Measurements from ENCODE around the gene CDH20. TPM values are rescaled to one million over a fixed set of nuclear protein-coding genes. Genes with fewer than 3 reads are reported as not detected.

The CDH20 gene
- total RNA-seq, 4 donors from 2014 or later, result 5.9 TPM; not detected in 3

DNA sequence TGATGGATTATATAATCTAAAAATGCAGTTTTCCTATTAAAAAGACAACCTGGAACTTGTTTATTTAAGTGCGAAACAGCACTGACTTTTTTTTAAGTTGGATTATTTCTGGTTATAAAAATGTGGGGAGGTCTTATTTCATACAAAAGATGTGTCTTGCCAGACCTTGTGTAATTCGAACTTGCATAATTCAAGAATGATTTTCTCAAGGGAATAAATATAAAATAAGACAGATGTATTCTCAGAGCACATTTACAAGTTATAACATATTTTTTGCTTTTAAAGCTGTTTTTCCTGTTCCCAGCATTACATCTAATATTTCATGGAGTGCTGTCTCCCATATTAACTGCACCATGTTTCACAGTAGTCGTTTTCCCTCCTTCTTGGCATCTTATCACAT, 263.1 kb downstream of the CDH20 start:
- Histone ChIP-seq H3K27me3 (no peaks in the 10 kb centered on the region), H3K27ac (peak overlapping the region; percentile 62 to 69), H3K4me3 (no peak overlapping the region), H3K36me3 (no peaks in the 10 kb centered on the region), H3K4me1 (peaks cover 0 to 4% of the 10 kb centered on the region in 2 donors), H3K9me3 (no peaks in the 10 kb centered on the region)
- no peak for TF ChIP-seq CTCF (IDR thresholded peaks at IDR 0.05)
- no peak for TF ChIP-seq POLR2A (IDR thresholded peaks at IDR 0.05)
- intact Hi-C loops (cut with DNase I; ENCODE audit: low total_unique reads), result no loop called here
- DNase-seq, result no peak

DNA sequence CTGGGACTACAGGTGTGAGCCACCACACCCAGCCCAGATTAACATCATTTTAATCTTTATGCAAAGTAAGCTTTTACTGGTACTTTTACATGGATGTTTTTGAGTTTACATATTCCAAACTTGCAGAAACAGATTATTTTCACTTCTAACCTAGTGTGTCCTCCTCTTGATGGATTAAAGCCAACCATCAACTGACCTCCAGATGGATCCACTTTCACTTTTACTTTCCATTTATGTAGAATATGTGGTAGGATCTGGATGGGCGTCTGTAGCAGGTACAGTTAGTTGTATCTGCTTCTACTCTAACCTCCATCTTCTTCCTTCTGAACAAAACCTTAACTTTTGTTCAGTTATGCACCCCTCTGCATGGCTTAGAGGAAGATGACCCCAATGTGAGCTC, 264.1 kb downstream of the CDH20 start:
- peak overlapping the region; percentile 58 to 69 for H3K27ac ChIP-seq
- H3K27me3 ChIP-seq, result no peaks in the 10 kb centered on the region
- H3K4me3 ChIP-seq, result no peak overlapping the region
- no peaks in the 10 kb centered on the region for H3K36me3 ChIP-seq
- TF ChIP-seq CTCF (IDR thresholded peaks at IDR 0.05) (no peak), POLR2A (IDR thresholded peaks at IDR 0.05) (no peak)
- intact Hi-C loops (cut with DNase I; ENCODE audit: low total_unique reads), result no loop called here
- H3K4me1 ChIP-seq, result peaks cover 0 to 4% of the 10 kb centered on the region in 2 donors
- no peaks in the 10 kb centered on the region for H3K9me3 ChIP-seq
- DNase-seq, result no peak

DNA sequence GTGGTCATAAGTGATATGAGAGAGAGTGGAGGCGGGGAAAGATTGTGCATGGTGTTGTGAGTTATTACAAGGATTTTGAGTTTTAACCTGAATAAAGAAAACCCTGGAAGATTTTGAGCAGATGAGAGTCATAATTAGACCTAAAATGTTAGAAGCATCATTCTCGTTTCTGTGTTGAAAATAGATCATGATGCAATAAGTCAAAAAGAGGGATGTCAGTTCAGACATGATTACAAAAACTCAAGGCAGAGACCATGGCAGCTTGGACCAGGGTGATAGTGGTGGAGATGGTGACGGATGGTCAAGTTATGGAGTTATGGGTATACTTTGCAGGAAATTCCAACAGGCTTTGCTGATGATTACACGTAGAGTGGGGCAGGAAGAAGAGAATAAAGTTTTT, 267.2 kb downstream of the CDH20 start:
- Histone ChIP-seq H3K27ac (no peak overlapping the region), H3K27me3 (no peaks in the 10 kb centered on the region), H3K4me1 (peaks cover 0 to 4% of the 10 kb centered on the region in 2 donors), H3K4me3 (no peak overlapping the region), H3K9me3 (no peaks in the 10 kb centered on the region), H3K36me3 (no peaks in the 10 kb centered on the region)
- TF ChIP-seq CTCF (IDR thresholded peaks at IDR 0.05), result no peak
- no peak for TF ChIP-seq POLR2A (IDR thresholded peaks at IDR 0.05)
- intact Hi-C loops (cut with DNase I; ENCODE audit: low total_unique reads), result no loop called here
- no peak for DNase-seq

DNA sequence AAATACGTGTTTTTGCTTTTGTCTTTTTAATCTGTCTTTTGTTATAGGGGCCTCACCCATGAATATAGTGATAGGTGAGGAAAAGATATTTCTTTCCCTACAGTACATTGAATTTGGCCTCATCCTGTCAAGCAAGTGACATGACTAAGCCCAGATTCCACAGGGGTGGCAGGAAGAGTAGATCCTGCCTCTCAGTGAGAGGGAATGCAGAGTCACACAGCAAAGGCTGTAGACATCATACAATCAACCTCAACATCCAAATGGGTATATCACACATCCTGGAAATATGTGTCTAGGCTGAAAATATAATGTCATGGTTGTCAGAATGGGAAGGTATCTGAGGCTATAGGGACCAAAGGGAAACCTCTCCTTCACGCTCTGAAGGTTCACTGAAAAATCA, 269.6 kb downstream of the CDH20 start:
- Histone ChIP-seq H3K27ac (no peak overlapping the region), H3K27me3 (no peaks in the 10 kb centered on the region), H3K4me1 (no peaks in the 10 kb centered on the region), H3K9me3 (no peaks in the 10 kb centered on the region), H3K4me3 (no peak overlapping the region), H3K36me3 (no peaks in the 10 kb centered on the region)
- DNase-seq, result no peak
- TF ChIP-seq POLR2A (IDR thresholded peaks at IDR 0.05) (no peak), CTCF (IDR thresholded peaks at IDR 0.05) (no peak)
- intact Hi-C loops (cut with DNase I; ENCODE audit: low total_unique reads), result no loop called here

Small RNA genes lying within 50 kb of the gene (small RNA-seq; reads per million reads assigned to genes)
- not detected for gene RNU6-116P

Measured in uterus (tissue), 4 donors.